MV-4-11 (cell line): ENCODE data around the gene ACSF2.
A peak's percentile ranks its signal among the peaks of the same experiment; 100 is the strongest.
"Not testable (repeated sequence)": the region's sequence is repeated elsewhere in the genome, so short reads cannot be mapped to it uniquely, and the experiment has no call there.

ENCODE experiments used
- DNase-seq: peaks from one replicate; lab custom pipeline; 2025; lab: John Stamatoyannopoulos, UW

ACSF2 gene

DNA sequence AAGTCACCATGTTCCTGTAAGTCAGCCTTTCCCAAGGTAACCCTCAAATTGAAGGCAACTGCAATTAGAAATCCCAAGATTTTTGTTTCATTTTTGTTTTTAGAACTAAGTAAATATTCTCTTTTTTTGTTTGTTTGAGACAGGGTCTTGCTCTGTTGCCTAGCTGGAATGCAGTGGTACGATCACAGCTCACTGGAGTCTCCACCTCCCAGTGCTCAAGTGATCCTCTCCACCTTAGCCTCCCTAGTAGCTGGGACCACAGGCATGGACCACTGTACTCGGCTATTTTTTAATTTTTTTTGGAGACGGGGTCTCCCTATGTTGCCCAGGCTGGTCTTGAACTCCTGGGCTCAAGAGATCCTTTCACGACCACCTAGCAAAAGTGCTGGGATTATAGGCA, 18.1 kb upstream of the ACSF2 start:
- no peak for DNase-seq

DNA sequence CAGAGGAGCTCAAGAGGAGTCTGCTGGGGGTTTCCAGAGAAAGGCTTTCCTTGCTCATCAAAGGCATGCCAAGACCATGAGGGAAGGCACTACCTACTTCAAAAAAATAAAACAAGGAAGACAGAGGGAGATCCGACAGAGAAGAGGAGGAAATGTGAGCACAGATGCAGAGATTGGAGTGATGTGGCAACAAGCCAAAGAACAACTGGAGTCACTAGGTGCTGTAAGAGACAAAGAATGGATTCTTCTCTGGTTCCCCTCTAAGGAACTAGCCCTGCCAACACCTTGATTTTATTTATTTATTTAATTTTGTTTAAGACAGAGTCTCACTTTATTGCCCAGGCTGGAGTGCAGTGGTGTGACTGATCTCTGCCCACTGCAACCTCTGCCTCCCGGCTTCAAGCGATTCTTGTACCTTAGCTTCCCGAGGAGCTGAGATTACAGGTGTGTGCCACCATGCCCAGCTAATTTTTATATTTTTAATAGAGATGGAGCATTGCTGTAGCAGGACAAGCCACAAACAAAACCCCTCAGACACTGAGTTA, 13.8 kb upstream of the ACSF2 start:
- no peak for DNase-seq

DNA sequence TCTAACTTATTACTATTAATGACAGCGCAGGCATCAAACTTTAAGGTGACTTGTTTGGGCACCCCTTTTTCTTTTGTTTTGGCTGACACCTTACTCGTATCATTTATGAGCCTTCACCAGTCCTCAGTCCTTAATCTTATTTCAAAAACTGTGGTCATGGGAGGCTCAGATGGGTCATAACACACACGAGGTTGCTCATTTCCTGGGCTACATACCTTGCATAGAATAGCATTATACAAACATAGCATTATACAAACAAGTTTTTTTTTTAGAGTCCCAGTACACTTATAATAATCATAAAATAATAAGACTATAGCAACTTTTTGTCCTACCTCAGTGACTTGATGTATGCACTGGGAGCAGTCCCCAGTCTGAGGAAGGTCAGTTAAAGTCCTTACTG, 11.2 kb upstream of the ACSF2 start:
- no peak for DNase-seq

DNA sequence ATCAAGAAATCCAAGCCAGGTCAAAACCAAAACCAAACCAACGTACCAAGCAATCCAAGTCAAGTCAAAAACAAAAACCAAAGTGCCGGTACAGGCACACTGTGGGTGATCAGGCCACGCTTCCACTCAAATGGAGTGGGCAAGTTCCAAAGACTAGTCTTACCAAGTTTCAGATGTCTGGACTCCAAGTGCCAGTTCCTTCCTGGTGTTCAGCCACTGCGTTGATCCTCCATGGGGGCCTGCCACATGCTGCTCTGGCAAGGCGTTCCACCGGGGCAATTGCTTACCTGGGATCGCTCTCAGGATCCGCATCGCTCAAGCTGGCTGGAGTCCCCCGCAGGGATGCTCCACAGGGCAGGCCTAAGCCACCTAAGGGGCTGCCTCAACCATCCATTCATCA, 6.4 kb upstream of the ACSF2 start:
- not testable (repeated sequence) for DNase-seq

DNA sequence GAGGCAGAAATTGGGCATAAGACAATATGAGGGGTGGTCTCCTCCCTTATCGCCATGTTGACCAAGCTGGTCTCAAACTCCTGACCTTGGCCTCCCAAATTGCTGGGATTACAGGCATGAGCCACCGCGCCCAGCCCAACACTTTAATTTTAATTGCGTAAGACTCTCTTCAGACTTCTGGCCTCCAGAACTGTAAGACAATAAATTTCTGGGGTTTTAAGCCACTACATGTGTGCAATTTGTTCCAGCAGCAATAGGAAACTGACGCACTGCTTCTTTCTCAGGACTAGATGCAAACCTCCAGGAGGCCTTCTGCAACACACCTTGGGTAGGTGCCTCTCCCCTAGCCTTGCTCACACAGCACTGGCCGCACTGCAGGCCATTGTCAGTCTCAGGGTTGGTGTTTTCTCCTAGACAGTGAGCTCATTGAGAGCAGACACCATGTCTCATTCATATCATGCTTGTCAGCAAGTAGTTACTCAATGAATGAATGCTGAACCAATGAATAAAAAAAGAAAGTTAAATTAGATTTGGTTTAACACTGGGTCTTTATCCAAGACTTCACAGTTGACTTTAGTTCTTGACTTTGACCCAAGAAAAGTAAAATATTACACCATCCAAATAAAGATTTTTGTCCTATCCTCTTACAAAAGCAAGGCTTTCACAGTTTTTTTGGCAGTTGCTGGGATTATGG, 5.5 kb upstream of the ACSF2 start:
- peak; percentile 70 for DNase-seq

DNA sequence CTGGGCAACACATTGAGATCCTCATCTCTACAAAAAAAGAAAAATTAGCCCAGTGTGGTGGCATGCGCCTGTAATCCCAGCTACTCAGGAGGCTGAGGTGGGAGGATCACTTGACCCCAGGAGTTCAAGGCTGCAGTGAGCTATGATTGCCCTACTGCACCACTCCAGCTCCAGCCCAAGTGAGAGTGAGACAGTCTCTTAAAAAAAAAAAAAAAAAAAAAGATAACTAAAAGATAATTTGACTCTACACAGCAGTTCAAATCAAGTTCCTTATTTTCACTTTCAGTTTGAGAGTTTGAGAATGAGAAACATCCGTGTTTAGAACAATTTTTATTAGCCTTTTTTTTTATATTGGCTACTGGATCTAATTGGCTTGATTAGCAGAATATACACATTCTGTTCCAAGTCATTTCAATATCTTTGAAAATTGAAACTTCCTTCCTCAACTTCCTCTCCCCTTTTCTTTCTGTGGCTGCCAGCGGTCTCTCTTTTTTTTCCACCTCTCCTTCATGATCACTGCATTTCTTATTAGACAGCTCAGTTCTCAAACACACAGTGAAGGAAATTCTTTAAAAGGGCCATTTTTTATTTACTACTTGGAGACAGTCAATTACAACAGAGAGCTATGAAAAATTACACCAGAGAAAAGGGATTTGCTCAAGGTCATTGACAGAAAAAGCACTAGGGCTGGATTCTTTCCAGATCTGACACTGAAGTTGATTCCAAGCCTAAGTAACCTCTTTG, 4.5 kb upstream of the ACSF2 start:
- DNase-seq, result peak; percentile 80

DNA sequence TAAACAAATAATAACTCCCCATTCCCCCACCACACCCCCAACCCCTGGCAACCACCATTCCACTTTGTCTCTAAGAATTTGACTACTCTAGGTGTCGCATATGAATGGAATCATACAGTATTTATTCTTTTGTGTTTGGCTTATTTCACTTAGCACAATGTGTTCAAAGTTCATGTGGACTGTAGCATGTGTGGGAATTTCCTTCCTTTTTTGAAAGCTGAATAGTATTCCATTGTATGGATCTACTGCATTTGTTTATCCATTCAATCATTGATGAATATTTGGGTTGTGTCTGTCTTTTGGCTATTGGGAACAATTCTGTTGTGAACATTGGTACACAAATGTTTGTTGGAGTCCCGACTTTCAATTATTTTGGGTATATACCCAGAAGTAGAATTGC, 3.3 kb upstream of the ACSF2 start:
- DNase-seq, result no peak

DNA sequence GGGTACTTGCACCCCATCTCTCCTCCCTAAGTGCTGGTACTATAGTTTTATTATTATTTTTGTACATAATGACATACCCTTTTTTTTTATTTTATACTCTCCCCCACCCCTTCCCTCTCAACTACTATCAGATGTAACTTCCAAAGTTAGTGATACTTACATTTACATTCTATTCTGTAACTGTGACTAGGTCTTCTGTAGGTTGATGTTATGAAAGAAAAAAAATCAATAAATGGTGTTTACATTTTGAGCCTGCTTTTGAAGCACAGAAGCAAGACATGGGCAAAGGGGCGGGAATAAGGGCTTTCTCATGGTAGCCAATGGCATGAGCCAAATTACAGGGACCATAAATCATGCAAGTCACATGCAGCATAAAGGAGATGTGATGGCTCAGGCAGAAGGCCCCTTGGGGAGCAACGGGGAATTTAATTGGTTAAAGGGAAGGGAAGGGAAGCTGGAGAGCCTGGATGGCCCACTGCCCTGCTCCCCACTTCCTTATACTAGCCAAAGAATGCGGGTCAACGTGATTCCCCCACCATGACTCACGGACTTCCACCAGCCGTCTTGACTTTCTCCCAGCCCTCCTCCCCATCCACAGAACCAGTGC, 2.4 kb upstream of the ACSF2 start:
- peak; percentile 88 for DNase-seq

DNA sequence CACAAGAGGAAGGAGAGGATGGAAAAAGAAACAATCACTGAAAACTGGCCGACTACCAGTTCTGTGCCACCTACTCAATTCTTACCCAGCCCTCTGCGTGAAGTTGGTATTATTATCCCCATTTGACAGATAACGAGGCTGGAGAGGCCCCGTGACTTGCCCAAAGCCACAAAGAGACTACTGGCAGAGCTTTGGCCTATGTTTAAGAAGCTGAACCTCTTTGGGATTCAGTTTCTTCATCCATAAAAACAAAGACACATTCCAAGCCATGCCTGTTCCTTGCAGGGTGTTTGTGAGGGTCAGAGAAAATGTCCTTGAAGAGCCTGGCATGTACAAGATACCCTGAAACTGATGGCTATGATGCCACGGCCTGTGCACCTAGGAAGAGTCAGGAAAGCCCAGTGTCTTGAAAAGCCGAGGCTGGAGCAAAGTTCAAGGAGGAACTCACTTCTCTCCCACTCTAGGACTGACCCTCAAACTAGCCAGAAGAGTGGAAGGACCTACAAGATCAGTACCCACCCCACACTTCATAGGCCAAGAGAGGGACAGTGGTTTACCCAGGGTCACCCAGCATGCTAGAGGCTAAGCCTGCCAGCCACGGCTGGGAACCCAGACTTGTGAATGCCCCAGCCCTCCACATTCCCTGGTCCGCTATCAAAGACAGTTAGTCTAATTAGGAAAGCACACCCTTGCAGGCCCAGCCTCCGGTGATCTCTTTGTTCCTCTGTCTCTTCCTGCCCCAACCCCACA, 1.6 kb upstream of the ACSF2 start:
- DNase-seq, result no peak

DNA sequence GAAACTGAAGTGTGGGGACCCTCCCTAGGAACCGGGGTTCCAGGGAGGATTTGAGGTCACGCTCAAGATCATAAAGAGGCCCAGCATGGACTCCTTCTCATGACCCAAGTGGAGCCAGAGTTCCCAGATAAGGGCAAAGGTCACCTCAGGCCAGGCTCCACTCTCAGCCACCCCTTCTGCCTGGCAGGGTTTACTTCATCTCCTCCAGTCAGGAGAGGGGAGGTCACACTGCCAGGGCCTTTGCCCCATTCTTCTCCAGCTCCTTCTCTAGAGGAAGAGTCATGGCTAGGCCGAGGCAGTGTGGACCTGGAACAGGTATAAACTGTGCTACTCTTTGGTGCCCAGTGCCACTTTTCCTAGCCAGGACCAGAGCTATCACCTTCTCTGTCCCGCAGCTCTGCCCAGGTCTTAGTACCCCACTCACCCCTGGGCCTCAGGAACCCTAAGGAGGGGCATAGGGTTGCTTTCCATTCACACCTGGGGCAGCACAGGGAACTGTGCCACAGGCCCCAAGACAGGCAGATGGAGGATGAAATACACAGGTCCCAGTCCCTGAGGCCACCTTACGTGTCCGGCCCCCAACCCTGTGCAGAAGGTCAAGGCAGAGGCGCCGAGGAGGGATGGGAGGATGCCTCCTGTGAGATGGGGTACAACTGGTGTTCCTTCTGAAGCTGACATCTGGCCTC, 879 bp upstream of the ACSF2 start:
- DNase-seq, result no peak

DNA sequence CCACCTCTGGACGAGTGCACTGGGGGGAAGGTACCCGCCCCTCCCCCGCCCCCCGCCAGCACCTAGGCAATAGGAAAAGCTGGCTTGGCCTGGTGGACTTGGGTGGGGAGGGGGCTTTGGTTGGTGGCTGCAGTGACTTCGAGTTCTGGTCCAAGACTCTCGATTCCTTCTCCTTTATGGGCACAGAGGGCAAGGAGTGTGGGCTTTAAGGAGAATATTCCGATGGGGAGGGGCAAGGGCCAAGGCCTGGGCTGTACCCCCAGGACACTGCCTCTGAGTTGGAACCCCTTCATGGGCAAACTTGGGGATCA, 409 bp downstream of the ACSF2 start:
- no peak for DNase-seq

DNA sequence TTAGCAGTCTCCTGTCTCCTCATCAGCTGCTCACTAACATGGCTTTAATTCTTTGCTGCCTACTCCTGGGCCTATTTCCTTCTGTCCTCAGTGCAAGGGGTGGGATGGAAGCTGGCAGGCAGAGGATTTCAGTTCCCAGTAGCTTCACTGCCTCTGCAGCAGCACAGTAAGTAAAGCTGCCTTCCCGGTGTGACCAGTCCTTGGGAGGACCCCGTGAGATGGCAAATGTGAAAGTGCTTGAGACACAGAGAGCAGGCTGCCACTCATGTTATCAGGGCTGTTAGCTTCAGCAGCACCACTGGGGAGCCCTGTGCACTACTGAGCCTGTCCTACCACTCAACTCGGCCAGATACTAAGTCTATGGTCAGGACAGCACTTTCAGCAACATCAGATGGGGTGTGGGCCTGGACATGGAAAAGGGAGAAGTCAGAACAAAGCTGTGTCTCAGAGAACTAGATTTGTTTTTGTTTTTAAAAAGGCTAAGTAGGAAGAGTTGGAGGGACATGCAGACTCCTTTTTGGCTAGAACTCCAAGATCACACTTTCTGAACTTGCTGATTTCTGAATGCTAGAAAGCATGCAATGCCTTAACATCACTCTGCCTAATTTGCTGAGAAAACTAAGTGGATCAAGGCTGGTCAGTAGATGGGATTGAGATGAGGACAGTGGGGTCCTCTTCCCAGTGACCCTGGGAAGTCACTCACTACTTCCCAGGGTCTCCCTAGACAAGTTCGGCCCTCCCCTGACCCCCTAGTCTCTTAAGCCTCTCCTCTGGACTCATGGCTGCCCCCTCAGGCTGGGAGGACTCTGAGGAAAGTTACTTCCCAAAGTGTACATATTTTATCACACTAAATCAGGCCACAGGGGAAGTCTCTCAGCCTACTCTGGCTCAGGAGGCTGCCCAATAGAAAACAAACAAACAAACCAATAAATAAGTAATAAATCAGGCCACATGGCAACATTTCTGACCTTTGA, 1.1 kb downstream of the ACSF2 start:
- peak; percentile 52 for DNase-seq

DNA sequence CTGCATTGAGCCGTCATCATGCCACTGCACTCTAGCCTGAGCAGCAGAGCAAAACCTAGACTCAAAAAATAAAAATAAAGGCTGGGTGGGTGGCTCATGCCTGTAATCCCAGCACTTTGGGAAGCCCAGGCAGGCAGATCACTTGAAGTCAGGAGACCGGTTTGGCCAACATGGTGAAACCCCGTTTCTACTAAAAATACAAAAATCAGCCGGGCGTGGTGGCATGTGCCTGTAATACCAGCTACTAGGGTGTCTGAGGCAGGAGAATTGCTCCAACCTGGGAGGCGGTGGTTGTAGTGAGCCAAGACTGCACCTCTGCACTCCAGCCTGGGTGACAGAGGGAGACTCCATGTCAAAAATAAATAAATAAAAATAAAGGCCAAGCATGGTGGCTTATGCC, 2.1 kb downstream of the ACSF2 start:
- DNase-seq, result not testable (repeated sequence)

DNA sequence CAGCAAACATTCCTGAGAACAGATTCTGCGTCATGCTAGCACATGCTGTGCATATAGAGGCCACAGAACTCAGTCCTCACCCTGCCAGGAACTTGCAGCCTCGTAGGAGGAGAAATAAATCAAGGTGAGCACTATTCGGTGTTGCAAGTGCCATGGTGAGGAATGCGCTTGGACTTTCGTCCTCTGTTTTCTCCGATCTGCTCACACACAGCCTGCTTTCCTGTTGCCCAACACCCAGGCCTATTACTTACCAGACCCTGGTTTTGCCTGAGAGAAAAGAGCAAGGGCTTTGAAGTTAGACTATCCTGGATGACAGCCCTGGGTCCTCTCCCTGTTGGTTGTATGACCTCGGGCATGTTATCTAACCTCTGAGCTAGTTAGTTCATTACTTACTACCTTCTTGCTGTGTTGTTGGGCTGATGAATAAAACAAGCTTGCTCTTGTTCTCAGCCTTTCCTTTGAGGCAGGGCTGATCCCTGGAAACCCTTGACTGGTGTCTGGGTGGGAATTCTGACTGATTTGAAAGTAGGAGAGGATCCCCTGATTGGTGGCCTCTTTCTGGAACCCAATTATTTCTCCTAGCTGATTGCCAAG, 2.9 kb downstream of the ACSF2 start:
- no peak for DNase-seq

DNA sequence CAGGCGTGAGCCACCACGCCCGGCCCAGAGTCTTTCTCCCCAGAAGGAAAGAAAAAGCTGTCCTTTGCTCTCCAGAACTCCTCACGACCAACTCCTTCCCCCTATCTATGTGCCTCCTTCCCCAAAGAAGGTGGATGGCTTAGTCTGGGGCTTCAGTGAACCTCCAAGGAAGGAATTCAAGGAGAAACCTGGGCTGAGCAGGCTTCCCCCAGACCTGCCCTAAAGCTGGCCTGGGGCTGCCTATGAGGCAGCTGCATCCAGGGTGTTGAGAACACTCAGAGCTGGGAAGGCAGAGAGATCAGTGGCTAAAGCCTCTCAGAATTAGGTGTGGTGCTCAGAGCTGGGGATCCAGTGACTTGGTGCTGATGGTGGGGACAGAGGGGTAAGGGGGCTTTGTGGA, 3.8 kb downstream of the ACSF2 start:
- no peak for DNase-seq

DNA sequence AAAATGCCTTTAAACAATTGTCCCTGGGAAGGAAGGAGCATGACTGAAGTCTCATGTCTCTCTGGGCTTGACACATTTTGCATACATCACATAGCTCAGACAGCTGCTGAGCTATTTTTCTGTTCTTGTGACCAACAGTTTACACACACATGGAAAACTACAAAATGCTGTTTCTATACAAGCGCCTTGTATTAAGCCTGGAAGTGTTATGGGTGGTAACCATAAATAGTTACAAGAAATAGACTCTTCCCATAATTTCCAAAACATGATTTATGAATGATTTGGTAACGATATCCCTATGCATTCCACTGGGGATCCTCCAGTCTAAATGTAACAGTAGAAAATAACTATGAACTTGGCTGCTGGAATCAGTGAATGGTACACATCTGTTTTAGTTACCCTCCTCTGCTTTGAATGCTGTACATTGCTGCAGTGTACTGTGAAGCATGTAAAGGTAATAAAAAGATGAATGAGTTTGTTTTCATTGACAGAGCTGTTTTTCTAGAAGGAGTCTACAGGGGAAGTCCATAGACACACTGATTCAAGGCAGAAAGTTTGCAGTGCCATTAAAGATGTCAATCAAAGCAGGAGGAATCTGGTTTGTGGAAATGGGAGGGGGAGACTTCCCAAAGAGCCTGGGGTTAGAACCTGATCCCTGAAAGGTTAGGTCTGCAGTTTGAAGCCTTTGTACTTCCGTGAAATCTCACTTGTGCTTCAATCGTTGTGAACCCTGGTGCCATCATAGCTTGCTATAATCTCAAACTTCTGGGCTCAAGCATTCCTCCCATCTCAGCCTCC, 5.0 kb downstream of the ACSF2 start:
- no peak for DNase-seq

DNA sequence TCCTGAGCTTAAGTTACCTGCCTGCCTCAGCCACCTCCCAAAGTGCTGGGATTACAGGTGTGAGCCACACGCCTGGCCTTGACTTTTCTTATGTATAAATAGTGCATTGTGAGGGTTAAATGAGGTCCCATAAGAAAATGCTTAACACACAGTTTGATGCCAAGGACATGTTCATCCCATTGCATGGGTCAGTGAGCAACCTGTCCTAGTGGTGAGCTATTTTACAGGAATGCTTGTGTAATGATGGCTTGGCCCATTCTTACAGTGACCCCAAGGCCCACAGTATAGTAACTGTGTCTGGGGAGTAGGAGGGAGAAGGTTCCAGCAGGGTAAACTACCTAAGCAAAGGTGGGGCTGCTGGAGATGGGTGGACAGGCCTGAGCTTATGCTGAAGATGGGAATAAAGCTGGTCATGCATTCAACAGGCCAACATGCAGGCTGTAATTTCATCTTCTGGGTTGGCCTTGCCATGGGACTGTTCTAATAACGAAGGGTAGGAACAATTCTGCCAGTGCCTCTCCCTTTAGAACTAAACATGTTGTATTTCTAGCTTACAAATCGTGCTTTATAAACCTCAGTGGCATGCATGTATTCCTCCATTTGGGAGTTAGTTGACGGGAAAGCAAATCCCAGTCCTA, 6.2 kb downstream of the ACSF2 start:
- DNase-seq, result no peak

DNA sequence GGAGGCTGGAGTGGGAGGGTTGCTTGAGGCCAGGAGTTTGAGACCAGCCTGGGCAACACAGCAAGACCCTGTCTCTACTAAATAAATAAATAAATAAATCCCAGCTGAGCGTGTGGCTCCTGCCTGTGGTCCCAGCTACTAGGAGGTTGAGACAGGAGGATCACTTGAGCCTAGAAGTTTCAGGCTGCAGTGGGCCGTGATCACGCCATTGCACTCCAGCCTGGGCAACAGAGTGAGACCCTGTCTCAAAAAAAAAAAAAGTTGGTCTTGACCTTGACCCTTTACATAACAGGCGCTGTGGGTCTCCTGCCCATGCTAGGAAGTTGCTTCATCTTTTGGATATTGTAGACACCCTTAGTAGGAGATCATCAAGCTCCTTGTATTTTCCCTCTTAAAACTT, 11.4 kb downstream of the ACSF2 start:
- no peak for DNase-seq

DNA sequence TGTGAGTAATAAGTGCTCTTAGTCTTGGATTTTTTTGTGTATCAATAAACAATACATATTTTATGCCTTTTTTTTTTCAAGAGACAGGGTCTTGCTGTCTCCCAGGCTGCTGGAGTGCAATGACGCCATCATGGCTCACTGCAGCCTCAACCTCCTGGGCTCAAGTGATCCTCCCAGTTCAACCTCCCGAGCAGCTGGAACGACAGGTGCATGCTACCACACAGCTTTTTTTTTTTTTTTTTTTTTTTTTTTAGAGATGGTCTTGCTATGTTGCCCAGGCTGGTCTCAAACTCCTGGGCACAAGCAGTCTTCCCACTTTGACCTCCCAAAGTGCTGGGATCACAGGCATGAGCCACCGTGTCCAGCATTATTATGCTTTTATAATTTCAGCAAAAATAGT, 13.0 kb downstream of the ACSF2 start:
- DNase-seq, result no peak
